Ureter (tissue), 1 donor: ENCODE results near the gene MARCHF10. TPM values are rescaled to one million over a fixed set of nuclear protein-coding genes. Genes with fewer than 3 reads are reported as not detected.
A peak's percentile ranks its signal among the peaks of the same experiment; 100 is the strongest.
"Not testable (repeated sequence)": the region's sequence is repeated elsewhere in the genome, so short reads cannot be mapped to it uniquely, and the experiment has no call there.

Source experiments
- DNase-seq: peaks from one replicate; pipeline ENCODE4 v3.0.0-alpha.2; 2020; ENCODE audit warnings: low spot score
- total RNA-seq: library from RNA; stranded (reverse); gene quantifications from one replicate; pipeline ENCODE4 v1.2.4, GENCODE V29; 2023
- donor health status: DM: yes; HTN: yes; CAD: no.

Gene MARCHF10
- total RNA-seq, 1 donor from 2014 or later, result 0.60 TPM

DNA sequence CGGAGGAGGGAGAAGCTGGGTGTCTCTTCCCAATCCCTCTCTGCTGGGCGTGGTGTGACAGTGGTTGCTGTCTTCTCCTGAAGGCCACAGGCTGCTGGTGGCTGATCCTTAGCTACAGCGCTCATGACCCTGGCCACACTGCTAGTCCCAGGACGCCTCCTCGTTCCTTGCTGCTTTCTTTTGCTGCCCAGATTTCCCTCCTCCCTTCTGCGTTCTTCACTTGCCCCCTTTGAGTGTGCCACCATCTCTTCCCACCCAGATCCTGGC lies 90.6 kb downstream of the MARCHF10 start:
- no peak for DNase-seq

DNA sequence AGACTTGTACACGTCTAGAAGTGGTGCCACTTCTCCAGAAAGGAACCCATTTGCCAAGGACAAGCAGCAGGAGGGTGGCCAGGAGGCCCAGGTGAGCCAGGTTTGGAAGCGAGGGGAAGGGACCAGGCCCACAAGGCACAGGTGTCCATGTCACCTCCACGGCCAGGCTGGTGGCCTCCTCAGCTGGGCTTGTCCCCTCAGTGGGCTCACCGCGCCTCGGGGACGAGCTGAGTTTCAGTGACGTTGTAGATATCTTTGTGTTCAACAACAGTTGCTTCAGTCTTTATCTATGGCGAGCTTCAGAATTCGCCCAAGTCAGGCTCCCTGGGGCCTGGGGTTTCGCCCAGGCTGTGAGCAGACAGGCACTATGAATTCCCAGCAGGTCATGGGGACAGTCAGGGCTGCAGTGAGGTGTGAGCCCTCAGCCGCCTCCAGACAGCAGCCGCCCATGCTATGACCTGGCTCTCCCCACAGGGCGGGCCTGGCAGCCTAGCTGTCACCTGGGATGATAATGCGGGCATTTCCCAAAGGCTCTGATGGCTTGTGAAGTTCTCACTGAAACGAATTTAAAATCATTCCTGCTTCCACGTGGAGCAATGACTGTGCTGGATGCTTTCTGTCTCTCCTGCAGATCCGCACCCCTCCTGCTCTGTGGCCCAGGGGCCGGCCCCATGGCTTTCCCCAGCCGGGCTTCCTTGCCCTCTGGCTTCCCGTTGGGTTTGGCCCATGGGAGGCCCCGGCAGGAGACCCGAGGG lies 91.1 kb downstream of the MARCHF10 start:
- DNase-seq, result no peak

DNA sequence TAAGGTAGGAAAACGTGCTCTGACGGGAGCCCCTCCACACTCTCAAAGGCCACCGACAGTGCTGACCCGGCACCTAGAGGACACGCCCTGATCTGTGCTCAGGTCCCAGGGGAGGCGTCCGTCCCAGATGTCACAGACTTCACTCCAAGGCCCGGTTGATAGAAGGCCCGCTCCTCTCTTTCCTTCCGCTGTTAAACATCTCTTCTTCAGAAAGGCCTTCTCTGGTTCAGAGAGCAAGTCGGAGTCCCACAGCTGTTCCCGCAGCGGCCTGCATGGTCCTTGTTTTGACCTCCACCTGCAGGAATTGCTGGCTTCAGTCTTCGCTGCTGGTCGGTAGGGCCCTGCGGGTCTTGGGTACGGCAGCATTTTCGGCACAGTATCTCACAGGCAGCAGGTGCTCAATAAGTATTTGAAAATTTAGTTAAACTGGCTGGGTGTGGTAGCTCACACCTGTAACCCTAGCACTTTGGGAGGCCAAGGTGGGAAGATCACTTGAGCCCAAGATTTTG lies 92.2 kb downstream of the MARCHF10 start:
- no peak for DNase-seq

DNA sequence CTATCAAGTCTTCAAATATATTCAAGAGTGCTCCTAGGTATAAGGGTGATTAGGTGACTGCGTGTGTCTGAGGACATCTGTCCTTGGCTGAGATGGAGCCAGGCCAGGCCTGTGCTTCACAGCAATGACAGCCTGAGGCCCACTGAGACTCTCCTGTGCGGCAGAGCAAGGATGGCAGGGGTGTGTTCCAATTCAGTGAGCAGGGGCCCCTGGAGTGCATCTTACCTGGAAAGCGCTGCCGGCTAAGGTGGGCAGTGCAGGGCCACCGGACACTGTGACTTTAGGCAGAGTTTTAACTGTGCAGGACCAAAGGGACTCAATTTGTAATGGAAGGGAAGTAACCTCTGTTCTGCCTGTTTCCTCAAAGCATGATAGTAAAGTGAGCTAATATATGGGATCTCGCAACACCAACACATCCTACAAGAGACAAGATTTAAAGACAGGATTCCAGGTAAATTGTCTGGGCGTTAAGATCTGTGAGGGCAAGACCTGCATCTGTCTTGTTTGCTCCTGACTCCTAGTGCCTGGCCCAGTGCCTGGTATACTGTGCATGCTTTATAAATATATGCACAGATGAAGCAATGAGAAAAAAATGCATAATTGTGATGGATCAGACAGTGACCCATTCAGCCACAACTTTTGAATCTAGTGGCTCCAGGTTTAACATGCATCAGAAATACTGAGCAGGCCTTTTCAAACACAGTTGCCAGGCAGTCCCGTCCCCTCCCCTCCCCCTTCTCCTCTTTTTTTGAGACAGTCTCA lies 93.9 kb downstream of the MARCHF10 start:
- no peak for DNase-seq

DNA sequence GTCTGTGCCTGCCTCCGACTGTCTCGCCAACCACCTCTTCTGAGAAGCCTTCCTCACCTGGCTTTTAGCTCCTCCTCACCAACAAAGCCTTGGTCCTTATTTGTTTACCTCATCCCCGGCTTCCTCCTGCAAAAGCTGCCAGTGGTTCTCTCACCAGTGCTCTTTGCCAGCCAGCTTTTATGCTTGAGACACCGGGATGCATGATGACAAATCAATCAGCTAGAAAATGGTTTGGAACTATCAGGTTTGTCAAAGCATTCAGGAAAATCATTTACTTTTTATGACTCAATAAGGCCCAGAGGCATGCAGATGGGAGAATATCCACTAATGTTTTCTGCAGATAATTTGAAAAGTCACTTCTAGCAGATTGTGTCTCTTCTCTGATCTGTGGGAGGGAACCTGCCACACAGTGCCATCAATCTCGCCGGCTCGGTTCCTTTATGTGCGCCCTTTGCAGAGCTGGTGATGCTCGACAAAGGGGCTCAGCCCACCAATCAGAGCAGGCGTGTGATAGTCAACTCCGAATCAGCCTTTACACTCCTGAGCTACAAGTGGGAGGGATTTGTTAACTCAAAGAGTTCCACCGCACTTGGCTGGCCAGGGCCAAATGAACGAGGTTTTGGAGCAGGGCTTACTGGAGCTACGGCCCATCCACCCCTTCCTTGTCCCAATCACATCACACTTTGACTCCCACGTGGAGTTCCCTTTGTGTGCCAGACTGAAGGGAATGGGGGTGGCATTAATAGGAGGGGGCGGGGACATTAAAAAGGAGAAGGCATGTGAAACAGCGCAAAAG lies 94.8 kb downstream of the MARCHF10 start:
- no peak for DNase-seq

DNA sequence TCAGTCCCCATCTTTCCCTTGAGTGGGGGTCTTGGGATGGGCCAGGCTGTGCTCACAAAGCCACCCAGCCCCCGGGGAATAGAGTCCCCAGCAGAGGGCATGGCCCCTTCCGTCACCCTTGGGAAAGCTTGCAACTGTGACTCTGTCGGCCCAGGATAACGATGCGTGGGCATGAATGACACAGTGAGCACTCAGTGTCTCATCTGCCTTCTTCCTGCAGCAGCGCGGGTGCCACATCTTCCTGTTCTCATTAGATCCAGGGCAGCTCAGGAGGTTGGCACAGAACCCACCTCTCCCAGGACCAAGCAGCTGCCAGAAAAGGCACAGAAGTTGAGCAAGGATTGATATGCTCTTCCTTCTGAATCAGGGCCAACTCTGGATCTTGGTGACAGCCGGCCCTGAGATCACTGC lies 95.9 kb downstream of the MARCHF10 start:
- DNase-seq, result no peak

DNA sequence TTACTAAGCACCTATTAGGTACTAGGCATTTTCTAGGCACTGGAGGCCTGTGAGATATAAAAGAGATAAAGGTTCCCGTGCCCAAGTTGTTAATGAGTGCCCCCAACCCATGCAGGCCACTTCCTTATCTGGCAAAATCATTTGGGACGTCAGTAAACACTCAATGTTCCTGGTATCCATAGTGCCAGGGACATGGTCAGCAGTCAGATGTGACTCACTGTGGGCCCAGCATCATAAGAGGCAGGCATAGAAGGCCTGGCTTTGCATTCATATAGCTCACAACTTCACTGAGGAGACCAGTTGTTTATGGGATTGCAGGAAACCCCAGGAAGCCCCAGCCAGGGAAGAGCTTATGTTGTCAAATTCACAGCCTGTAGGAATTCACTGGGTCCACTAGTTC lies 99.5 kb downstream of the MARCHF10 start:
- DNase-seq, result no peak

DNA sequence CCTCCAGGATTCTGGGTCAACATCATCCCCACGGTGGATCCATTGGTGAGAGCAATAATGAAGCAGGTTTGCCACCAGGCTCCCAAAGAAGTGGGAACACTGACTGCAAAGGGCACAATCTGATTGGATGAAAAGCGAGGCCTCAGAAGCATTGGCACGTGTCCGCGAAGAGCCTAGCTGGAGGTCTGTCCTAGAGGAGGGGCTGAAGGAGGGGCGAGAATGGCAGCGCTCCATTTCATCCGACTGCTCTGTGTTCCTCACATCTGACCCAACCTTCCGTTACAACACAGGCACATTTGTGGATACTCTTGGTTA lies 100.7 kb downstream of the MARCHF10 start:
- DNase-seq, result no peak

DNA sequence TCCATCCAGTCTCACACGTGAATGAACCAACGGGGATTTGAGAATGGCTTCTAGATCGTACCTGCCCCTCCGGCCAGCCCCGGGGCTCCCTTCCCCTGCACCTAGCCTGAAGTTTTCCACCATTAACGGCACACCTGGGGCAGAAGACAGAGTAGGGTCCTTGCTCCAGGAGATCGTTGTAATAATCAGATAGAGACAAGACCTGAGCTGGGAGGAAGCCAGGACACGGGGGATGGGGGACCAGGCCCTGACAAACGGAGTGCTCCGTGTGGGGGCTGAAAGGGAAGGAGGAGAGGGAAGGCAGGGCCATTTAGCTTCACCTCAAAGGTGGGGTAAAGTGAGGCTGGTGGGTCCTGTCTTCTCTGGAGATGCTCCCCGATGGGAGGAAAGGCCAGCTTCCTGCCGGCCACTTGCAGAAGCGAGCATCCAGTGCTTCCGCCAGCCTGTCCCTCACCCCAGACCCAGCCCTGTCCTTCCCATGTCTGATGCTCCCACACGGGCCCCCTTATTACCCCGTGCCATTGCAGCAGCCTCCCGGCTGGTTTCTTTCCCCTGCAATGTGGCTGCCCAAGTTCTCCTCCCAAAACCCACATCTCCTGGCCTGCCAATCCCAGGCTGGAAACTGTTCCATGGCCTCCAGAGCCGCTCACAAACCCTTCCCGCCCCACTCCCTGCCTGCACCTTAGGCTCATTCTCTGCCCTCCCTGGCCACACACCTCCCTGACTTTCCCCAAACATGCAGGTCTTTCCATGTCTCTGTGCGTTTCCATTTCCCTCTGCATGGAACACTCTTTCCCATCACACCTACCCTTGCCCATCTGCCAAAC lies 101.3 kb downstream of the MARCHF10 start:
- no peak for DNase-seq

DNA sequence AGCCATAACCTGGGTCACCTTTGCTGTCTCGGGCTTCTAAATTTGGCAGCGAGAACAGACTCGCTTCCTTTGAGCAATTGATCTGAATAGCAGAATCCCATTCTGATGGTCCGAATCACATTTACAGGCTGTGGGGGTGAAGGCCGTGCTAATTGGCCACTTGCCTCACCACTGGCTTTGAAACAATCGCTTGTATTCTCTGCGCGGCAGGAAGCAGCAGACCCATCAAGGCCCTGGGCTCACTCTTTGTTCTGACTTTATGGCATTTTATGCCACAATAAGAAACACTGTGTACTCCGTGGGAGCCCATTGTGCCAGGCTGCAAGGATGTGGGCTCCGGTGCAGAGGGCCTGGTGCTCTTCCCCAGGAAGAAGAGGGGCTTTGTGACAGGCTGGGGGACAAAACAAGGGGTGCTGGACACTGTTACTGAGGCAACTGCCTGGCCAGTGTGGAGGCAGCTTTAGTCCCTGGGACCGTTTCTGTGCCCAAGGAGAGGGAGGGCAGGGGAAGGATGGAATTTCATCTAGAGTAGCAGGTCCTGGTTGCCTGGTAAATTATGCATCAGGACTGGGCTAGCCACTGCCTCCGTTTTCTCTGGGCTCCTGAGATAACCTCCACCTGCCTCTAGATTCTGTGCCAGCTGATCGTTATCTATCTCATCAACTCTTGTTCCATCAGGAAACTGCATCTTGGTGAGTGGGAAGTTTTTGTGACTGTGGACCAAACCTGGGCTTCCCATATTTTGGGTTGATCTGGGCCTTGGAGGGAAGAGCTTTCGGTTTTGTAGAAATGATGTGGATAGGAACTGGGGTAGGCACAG lies 102.1 kb downstream of the MARCHF10 start:
- DNase-seq, result no peak

DNA sequence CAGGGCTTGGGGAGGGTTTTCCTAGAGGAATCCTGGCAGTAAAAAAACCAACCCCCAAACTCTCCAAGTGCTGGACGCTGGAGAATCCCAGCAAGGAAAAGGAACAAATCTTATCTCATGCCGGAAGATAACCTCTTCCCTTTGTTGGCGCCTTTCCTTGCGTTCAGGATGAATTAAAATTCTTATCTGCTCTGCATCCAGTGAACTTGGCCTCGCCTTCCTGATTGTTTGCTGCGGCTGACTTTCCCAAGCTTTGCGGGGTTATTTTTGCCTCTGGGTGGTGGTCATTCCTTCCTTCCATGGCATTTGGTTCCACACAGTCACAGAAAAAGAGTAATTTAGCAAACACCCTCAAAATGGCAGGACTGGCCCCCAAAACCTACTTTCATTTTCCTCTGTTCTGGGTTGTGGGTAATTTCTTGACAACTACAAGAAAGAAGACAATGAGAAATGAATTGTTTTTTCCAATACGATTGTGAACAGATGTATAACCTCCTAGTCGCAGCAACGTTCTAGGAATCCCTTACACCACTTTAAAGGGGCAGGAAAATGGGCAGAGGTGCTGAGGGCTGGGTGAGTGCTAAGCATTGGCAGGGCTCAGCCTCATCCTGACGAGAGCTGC lies 102.8 kb downstream of the MARCHF10 start:
- no peak for DNase-seq

DNA sequence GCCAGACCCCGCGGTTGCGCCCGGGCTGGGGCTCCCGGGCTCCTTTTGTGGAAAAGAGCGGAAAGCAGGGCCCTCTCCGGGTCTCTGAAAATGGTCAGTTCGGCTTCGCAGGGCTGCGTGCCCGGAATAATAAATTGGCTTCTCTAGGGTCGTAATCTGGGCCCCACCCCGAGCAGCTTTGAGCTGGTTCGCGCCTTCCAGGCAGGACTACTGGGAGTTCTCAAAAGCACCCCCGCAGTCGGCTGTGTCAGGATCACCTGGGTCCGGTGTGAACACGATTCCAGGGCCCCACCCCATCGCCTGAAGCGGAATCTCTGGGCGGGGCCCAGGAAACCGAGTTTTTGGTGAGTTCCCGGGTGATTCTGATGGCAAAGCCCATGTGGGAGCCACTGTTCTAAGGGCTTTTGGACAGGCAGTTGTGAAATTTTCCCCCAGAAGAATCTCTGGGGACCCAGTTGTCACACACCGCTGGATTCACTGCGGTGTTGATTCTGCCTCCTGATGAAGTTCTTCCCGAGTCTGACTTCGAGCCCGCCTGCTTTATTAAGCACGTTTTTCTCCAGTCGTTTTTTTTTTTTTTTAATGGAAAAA lies 103.6 kb downstream of the MARCHF10 start:
- DNase-seq, result peak; percentile 60

DNA sequence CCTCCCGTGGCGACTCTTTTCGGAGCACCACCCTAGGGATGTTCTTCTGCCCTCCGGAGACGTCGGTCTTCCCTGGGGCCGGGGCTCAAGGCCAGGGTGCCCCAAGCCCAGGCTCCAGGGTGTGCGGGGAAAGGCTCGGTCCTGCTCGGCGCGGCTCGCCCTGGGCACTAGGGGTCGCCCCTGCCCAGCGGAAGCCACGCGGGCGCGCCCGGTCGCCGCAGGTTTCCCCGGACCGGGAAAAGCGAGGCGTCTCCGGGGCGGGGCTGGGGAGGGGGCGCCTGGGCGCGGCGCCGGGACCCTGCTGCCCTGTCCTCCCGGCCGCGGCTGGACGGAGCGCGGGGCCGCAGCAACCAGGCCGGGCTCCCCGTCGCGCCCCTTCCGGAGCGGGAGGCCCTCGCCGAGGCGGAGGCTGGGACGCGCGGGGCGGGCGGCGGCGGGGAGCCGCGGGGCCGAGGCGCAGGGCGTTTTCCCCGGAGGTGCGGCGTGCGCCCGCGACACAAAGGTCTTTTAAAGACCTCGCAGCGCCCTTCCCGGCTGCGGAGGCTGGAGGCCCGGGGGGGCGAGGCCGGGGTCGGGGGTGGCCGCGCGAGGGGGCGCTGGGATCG lies 104.2 kb downstream of the MARCHF10 start:
- DNase-seq, result peak; percentile 82

DNA sequence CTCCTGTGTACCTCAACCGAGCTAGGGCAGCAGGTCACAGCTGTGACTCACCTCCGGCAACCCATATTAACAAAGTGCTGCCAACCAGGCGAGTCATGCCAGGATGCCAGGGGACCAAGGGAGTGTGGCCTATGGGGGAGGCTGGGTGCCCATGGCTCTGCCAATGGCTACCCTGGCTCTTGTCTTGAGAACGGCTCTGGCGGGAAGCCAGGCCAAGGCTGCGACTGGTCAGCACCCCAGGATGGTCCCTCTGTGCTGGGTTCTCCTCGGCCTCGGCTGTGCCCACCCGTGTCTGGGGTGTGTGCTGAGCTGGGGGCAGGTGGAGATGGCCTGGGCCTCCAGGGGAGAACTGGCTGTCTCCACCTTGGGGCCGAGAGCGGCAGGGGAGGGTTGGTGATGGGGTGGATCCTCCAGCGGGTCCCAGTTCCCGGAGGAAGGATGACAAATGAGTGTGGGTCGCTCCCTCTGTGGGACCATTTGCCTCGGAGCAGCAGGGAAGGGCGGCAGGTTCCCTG lies 104.8 kb downstream of the MARCHF10 start:
- peak; percentile 65 for DNase-seq

DNA sequence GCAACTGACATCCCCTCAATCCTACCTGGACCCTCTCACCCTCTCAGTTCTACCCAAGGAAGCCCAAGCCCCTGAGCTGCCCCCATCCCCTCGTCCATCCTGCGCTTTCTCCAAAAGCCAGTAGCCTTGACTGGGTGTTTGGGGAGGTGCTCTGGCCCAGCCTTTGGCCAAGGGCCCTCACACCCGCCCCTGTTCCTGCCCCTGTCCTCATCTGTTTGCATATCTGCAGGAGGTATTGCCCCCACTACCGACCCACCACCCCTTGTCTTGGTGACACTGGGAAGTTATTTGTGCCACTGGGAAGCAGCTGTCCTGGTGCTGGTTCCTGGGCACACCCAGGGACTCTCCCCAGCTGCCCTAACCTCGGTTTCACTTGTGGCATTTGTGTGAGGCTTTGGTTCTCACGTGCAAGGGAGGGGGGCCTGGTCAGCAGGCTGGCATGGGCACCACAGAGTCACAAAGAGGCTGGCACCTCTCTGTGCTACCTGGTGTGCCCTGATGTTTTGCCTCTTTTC lies 105.3 kb downstream of the MARCHF10 start:
- DNase-seq, result no peak

DNA sequence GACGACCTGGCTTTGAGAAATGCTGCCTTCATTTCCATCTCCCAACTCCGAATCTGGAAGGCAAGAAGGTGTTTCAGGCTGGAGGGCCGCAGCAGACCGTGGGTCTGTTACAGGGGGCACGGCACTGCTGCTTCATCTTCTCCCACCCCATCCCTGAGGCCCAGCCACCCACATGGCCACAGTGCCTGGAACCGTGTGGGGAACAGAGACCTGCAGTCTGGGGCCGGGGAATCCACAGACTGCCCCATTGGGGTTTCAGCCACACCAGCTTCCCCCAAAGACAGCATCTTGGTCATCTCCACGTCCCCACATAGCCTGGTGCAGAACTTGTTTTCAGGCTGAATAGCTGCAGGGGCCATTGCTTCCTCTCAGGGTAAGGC lies 106.4 kb downstream of the MARCHF10 start:
- DNase-seq, result no peak

DNA sequence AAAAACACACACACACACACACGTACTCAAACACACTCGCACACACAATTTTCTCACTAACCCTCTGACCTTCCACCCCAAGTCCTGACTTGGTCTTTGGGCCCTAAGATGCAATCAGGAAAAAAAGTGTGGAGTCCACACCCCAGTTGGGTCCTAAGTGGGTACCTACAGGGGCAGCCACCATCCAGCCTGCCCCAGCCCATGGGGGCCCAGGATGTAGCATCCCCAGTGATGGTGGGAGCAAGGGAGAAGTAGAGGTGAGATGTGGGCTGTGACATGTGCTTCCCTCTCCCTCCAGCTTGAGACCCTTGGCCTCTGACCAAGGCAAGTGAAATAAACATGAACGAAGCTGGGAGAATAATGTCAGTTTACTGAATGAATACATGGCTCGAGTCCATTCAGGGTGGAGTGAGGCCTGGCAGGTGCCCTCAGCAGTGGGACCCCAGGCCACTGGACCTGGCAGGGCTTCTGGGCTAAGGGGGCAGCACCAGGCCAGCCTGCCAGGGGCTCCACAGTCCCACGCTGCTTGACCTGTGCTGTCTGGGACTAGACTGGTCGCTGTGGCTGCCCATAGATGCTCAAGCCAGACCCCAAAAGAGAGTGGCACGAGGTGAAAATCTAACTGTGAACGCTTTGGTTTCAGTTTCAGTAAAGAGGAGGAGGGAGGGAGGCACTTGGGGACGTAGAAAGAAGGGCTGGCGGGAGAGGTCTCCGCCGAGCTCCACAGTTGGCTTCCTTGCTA lies 107.0 kb downstream of the MARCHF10 start:
- DNase-seq, result no peak

DNA sequence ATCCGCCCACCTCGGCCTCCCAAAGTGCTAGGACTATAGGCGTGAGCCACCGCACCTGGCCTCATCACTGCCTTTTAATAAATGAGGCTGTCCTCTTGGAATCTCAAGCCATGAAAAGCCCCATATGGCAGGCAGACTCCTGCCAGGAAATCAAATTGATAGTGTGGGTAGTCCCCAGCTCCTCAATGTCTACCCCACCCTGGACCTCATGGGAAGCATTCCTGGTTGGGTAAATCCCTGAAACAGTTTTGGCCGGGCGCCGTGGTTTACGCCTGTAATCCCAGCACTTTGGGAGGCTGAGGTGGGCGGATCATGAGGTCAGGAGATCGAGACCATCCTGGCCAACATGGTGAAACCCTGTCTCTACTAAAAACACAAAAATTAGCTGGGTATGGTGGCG lies 109.7 kb downstream of the MARCHF10 start:
- not testable (repeated sequence) for DNase-seq
